ENCODE results near the gene ANXA11.
"Not testable (repeated sequence)": the region's sequence is repeated elsewhere in the genome, so short reads cannot be mapped to it uniquely, and the experiment has no call there.

ANXA11 gene

DNA sequence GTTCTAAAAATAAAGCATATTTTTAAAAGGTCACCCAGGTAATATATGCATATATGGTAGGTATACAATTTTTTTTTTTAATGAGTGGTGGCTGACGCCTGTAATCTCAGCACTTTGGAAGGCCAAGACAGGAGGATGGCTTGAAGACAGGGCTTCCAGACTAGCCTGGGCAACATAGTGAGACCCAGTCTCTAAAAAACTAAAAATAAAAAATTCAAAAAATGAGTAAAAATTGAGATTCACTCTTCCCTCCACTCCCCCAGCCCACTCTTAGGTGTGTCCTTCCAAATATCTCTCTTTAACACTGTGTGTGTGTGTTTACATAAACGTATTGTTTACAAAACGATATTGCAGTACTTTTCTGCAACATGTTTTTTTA is 929 bp upstream of the ANXA11 start:
- H3K9ac ChIP-seq (ENCODE audit: low read depth, low read length), result no peak overlapping the region
- H3K4me3 ChIP-seq (ENCODE audit: low read depth, low read length), result no peak overlapping the region

GRCh38 chr10:80204677-80205476 is 460 bp downstream of the ANXA11 start:
- H3K9ac ChIP-seq (ENCODE audit: low read depth, low read length), result peak overlapping the region; percentile 59
- peak overlapping the region; percentile 64 for H3K4me3 ChIP-seq (ENCODE audit: low read depth, low read length)
- peak overlapping the region; percentile 12 for H3K27ac ChIP-seq (ENCODE audit: low read depth, low read length)
- H3K9me3 ChIP-seq (ENCODE audit: control insufficient read depth, insufficient read depth, low read length), result no peaks in the 10 kb centered on the region
- H3K27me3 ChIP-seq (ENCODE audit: control insufficient read depth, insufficient read depth, low read length), result peaks cover 16% of the 10 kb centered on the region
- peaks cover 30% of the 10 kb centered on the region for H3K4me1 ChIP-seq (ENCODE audit: control insufficient read depth, insufficient read depth, low read length)
- H3K36me3 ChIP-seq (ENCODE audit: control insufficient read depth, insufficient read depth, low read length), result no peaks in the 10 kb centered on the region

More for the DNA sequence above, 929 bp upstream of the ANXA11 start:
- Histone ChIP-seq H3K27ac (ENCODE audit: low read depth, low read length) (no peak overlapping the region), H3K4me1 (ENCODE audit: control insufficient read depth, insufficient read depth, low read length) (peaks cover 24% of the 10 kb centered on the region), H3K36me3 (ENCODE audit: control insufficient read depth, insufficient read depth, low read length) (no peaks in the 10 kb centered on the region), H3K27me3 (ENCODE audit: control insufficient read depth, insufficient read depth, low read length) (peaks cover 16% of the 10 kb centered on the region), H3K9me3 (ENCODE audit: control insufficient read depth, insufficient read depth, low read length) (no peaks in the 10 kb centered on the region)

DNA sequence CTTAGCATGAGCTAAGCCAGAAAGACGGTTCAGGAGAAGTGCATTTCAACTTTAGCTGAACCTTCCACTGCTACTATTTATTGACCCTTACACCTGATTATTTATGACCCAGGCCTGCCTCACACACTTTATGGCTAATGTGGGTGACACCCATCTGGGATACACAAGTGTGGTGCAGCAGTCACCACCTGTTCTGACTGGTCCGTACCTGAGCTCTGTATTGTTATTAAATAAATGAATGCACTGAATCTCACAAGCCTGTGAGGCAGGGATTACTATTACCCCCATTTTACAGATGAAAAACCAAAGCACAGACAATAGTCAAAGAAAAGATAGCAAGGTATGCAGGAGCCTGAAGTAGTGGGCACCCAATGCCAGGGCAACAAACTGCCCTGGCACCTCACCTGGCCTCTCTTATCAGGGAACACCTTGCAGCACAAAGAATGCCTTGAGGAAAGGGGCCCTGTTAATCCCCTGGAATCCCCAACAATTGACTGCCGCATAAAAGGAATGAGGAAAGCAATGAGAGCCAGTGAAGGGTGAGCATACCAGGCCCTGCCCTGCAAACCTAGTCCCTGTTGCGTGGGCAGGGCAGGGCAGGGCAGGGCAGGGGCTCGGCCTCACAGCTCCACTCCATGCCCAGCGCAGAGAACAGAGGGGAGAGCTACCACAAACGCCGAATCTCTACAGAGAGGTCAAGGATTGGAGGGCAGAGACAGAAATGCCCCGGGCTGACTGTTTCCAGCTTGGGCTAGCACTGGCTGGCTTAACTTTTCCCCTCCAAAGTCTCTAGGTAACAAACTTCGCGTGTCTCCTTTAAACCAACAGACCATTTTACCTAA is 1.3 kb downstream of the ANXA11 start:
- Histone ChIP-seq H3K27me3 (ENCODE audit: control insufficient read depth, insufficient read depth, low read length) (peaks cover 16% of the 10 kb centered on the region), H3K9me3 (ENCODE audit: control insufficient read depth, insufficient read depth, low read length) (no peaks in the 10 kb centered on the region), H3K27ac (ENCODE audit: low read depth, low read length) (peak overlapping the region; percentile 12), H3K4me3 (ENCODE audit: low read depth, low read length) (peak overlapping the region; percentile 64), H3K9ac (ENCODE audit: low read depth, low read length) (peak overlapping the region; percentile 59), H3K4me1 (ENCODE audit: control insufficient read depth, insufficient read depth, low read length) (peaks cover 33% of the 10 kb centered on the region), H3K36me3 (ENCODE audit: control insufficient read depth, insufficient read depth, low read length) (no peaks in the 10 kb centered on the region)

DNA sequence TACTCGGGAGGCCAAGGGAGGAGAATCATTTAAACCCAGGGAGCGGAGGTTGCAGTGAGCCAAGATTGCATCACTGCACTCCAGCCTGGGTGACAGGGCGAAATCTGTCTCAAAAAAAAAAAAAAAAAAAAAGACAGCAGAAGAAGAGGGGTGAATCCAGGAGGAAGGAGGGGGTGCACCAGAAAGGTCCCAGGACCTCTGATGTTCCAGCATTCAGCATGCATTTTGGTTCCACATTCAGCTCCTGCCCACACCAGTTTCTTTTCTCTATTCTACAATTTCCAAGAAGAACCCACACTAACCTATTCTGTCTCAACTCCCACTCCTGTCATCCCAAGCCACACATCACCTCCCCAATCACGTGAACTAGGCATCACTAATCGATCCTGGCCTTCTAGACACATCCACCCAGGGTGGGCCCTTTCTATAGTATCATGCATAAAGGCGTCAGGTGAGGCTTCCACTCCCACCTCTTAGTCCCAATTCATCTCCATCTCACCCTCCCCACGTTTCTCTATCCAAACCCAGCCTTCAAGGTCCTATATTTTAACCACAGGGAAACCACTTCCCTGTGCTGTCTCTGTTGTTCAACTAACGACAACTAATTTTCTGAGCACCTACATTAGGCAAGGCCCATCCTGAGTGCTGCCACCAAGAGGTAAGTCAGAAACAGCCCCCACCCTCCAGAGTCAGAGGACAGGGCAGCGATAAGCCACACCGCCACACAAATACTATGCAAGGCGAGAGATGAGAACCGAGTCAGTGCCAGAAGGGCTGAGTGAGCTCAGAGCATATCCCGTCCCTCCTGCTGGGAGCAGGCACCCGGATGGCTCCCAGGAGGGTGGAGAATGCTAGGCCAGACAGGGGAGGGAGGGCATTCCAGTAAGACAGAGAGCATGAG is 2.2 kb downstream of the ANXA11 start:
- Histone ChIP-seq H3K27ac (ENCODE audit: low read depth, low read length) (peak overlapping the region; percentile 12), H3K4me1 (ENCODE audit: control insufficient read depth, insufficient read depth, low read length) (peaks cover 33% of the 10 kb centered on the region), H3K9me3 (ENCODE audit: control insufficient read depth, insufficient read depth, low read length) (no peaks in the 10 kb centered on the region), H3K36me3 (ENCODE audit: control insufficient read depth, insufficient read depth, low read length) (no peaks in the 10 kb centered on the region), H3K27me3 (ENCODE audit: control insufficient read depth, insufficient read depth, low read length) (peaks cover 15% of the 10 kb centered on the region), H3K4me3 (ENCODE audit: low read depth, low read length) (peak overlapping the region; percentile 64), H3K9ac (ENCODE audit: low read depth, low read length) (no peak overlapping the region)

DNA sequence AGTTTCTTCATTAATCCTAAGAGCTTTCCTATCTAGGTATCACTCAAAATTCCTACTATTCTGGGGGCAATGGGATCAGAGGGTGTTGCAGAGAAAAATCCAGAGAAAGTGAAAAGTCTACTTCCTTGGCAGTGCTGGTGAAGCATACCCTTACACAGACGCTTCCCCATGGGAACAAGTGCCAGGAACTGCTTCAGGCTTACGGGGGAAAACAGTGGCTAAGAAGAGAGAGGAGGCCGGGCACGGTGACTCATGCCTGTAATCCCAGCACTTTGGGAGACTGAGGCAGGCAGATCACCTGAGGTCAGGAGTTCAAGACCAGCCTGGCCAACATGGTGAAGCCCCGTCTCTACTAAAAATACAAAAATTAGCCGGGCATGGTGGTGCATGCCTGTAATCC is 2.8 kb downstream of the ANXA11 start:
- H3K4me3 ChIP-seq (ENCODE audit: low read depth, low read length); H3K27ac ChIP-seq (ENCODE audit: low read depth, low read length); H3K9ac ChIP-seq (ENCODE audit: low read depth, low read length); H3K36me3 ChIP-seq (ENCODE audit: control insufficient read depth, insufficient read depth, low read length); H3K9me3 ChIP-seq (ENCODE audit: control insufficient read depth, insufficient read depth, low read length): not testable (repeated sequence)
- Histone ChIP-seq H3K27me3 (ENCODE audit: control insufficient read depth, insufficient read depth, low read length) (peaks cover 11% of the 10 kb centered on the region), H3K4me1 (ENCODE audit: control insufficient read depth, insufficient read depth, low read length) (peaks cover 27% of the 10 kb centered on the region)

DNA sequence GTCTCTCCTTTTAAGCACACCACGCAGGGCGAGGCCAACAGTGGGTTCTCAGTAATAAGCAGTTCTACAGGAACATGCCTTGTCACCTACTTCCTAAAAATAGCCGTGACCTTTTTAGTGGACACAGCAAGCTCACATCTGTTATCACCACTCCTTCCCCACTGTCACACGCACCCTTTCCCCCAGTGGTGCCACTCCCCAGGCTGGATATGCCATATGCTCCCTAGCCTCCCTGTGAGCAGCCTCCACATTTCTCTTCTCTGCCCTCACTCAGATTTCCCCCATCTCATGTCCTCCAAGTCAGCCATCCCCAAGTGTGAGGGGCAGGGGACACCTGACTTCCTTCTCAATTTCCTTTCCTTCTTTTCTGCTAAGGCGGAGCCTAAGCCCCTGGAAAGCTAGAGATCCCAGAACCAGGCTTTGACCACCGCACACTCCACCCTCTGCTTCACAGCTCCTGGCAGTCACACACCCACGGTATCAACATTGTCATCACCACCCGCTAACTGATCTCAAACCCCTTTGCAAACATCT is 3.7 kb downstream of the ANXA11 start:
- Histone ChIP-seq H3K27ac (ENCODE audit: low read depth, low read length) (no peak overlapping the region), H3K4me1 (ENCODE audit: control insufficient read depth, insufficient read depth, low read length) (peaks cover 27% of the 10 kb centered on the region), H3K27me3 (ENCODE audit: control insufficient read depth, insufficient read depth, low read length) (peaks cover 10% of the 10 kb centered on the region), H3K9me3 (ENCODE audit: control insufficient read depth, insufficient read depth, low read length) (no peaks in the 10 kb centered on the region), H3K36me3 (ENCODE audit: control insufficient read depth, insufficient read depth, low read length) (no peaks in the 10 kb centered on the region), H3K4me3 (ENCODE audit: low read depth, low read length) (no peak overlapping the region), H3K9ac (ENCODE audit: low read depth, low read length) (no peak overlapping the region)

DNA sequence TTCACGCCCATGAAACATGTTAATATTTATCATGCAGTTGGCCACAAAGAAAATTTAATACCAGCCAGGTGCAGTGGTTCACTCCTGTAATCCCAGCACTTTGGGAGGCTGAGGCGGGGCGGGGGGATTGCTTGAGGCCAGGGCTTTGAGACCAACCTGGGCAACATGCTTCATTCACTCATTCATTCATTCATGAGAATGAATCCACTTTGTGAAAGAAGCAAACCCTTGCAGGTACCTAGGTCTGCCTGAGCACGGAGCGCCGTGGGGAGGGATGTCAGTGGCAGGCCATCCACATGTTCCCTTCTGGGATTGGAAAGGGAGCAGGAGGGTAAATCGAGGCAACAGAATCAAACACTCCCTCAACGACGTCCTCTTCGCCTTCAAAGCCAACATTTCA is 4.7 kb downstream of the ANXA11 start:
- H3K4me1 ChIP-seq (ENCODE audit: control insufficient read depth, insufficient read depth, low read length), result peaks cover 22% of the 10 kb centered on the region
- H3K27ac ChIP-seq (ENCODE audit: low read depth, low read length), result no peak overlapping the region
- H3K4me3 ChIP-seq (ENCODE audit: low read depth, low read length), result no peak overlapping the region
- no peaks in the 10 kb centered on the region for H3K27me3 ChIP-seq (ENCODE audit: control insufficient read depth, insufficient read depth, low read length)
- H3K9me3 ChIP-seq (ENCODE audit: control insufficient read depth, insufficient read depth, low read length), result no peaks in the 10 kb centered on the region
- H3K36me3 ChIP-seq (ENCODE audit: control insufficient read depth, insufficient read depth, low read length), result no peaks in the 10 kb centered on the region
- no peak overlapping the region for H3K9ac ChIP-seq (ENCODE audit: low read depth, low read length)

- H3K4me1 ChIP-seq (ENCODE audit: control insufficient read depth, insufficient read depth, low read length), result peaks cover 20% of the 10 kb centered on the region
- no peak overlapping the region for H3K4me3 ChIP-seq (ENCODE audit: low read depth, low read length)
- no peaks in the 10 kb centered on the region for H3K9me3 ChIP-seq (ENCODE audit: control insufficient read depth, insufficient read depth, low read length)
- no peaks in the 10 kb centered on the region for H3K27me3 ChIP-seq (ENCODE audit: control insufficient read depth, insufficient read depth, low read length)
- H3K36me3 ChIP-seq (ENCODE audit: control insufficient read depth, insufficient read depth, low read length), result no peaks in the 10 kb centered on the region
- no peak overlapping the region for H3K27ac ChIP-seq (ENCODE audit: low read depth, low read length)
- H3K9ac ChIP-seq (ENCODE audit: low read depth, low read length), result no peak overlapping the region
These were observed 5.1 kb downstream of the ANXA11 start for GRCh38 chr10:80200259-80200658.

GRCh38 chr10:80199828-80200227 is 5.5 kb downstream of the ANXA11 start:
- Histone ChIP-seq H3K36me3 (ENCODE audit: control insufficient read depth, insufficient read depth, low read length) (no peaks in the 10 kb centered on the region), H3K9ac (ENCODE audit: low read depth, low read length) (no peak overlapping the region), H3K4me3 (ENCODE audit: low read depth, low read length) (no peak overlapping the region), H3K27me3 (ENCODE audit: control insufficient read depth, insufficient read depth, low read length) (no peaks in the 10 kb centered on the region), H3K9me3 (ENCODE audit: control insufficient read depth, insufficient read depth, low read length) (no peaks in the 10 kb centered on the region), H3K4me1 (ENCODE audit: control insufficient read depth, insufficient read depth, low read length) (peaks cover 23% of the 10 kb centered on the region), H3K27ac (ENCODE audit: low read depth, low read length) (no peak overlapping the region)
